NCI-H510A (cell line): ENCODE data around the gene CELA1.

Experiments used
- DNase-seq: peaks from one replicate; lab custom pipeline; 2025; lab: John Stamatoyannopoulos, UW

The CELA1 gene

DNA sequence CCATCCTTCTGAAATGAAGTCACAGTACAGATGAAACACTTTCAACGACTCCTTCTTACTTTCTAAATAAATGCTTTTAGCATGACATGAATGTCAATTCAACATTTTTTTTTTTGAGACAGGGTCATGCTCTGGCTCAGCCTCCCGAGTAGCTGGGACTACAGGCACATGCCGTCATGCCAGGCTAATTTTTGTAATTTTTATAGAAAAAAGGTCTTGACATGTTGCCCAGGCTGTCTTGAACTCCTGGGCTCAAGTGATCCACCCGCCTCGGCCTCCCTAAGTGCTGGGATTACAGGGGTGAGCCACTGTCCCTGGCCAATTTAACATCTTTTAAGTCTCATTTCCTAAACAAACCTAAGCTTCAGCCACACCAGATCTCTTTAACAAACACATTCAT lies 28.4 kb upstream of the CELA1 start:
- no peak for DNase-seq

- DNase-seq, result no peak
These were observed 27.9 kb upstream of the CELA1 start for GRCh38 chr12:51374361-51374760.

DNA sequence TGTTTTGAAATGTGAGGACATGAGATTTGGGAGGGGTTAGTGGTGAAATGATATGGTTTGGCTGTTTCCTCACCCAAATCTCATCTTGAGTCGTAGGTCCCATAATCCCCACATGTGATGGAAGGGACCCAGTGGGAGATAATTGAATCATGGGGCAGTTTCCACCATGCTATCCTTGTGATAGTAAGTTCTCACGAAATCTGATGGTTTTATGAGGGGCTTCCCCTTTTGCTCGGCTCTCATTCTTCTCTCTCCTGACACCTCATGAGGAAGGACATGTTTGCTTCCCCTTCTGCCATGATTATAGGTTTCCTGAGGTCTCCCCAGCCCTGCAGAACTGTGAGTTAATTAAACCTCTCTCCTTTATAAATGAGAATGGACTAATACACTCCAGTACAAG lies 26.7 kb upstream of the CELA1 start:
- no peak for DNase-seq

DNA sequence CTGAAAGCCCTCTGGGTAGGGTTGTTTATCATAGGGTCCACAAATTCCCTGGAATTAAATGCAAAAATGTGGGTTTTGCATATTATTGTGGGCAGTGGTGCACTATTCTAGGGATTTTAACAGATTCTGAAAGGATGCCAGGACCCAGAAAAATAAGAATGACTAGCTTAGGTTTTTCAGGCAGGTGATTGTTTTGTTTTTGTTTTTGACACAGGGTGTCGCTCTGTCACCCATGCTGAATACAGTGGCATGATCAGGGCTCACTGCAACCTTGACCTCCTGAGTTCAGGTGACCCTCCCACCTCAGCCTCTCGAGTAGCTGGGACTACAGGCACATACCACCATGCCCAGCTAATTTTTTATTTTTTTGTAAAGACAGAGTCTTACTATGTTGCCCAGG lies 25.5 kb upstream of the CELA1 start:
- no peak for DNase-seq

DNA sequence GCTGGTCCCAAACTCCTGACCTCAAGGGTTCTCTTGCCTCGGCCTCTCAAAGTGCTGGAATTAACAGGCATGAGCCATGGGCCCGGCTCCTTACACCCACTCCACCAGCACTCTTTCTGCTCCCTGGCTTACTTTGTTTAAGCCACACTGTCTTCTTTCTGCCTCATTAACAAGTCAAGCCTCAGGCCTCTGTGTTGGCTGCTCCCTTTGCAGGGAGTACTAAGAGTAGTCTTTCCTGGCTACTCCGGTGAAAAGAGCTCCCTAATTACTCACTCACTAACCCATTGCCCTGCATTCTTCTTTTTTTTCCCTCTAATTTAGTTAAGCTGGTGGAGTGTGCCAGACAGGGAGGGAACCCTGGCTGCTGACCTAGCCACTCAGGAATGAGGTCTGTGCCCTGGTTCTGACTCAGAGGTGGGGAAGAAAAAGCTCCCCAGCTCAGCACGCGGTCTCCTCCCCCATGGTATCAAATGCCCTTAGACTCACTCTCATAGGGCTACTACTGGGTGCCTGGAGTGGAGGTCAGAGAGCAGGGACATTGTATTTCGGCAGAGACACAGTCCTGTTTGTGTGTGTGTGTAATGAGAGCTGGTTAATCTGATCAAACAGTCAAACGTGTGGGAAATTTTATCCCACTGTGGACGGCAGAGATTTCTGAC lies 24.9 kb upstream of the CELA1 start:
- DNase-seq, result peak; percentile 32

- DNase-seq, result no peak
These were observed 24.2 kb upstream of the CELA1 start for GRCh38 chr12:51370667-51371066.

DNA sequence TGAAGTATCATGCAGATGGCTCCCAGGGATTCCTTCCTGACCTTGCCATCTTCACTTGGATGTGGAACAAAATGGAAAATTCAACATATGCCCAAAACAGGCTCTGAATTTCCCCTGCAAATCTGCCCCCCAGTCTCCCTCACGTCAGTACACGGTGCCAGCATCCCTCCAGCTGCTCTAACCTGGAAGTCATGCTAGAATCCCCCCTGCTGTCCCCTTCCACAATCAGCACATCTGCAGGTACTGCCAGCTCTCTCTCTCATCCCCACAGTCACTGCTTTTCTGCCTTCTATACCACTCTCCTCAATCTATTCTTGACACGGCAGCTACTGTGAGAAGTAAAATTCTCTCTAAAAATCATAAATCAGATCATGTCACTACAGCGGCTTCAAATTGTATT lies 23.1 kb upstream of the CELA1 start:
- no peak for DNase-seq

DNA sequence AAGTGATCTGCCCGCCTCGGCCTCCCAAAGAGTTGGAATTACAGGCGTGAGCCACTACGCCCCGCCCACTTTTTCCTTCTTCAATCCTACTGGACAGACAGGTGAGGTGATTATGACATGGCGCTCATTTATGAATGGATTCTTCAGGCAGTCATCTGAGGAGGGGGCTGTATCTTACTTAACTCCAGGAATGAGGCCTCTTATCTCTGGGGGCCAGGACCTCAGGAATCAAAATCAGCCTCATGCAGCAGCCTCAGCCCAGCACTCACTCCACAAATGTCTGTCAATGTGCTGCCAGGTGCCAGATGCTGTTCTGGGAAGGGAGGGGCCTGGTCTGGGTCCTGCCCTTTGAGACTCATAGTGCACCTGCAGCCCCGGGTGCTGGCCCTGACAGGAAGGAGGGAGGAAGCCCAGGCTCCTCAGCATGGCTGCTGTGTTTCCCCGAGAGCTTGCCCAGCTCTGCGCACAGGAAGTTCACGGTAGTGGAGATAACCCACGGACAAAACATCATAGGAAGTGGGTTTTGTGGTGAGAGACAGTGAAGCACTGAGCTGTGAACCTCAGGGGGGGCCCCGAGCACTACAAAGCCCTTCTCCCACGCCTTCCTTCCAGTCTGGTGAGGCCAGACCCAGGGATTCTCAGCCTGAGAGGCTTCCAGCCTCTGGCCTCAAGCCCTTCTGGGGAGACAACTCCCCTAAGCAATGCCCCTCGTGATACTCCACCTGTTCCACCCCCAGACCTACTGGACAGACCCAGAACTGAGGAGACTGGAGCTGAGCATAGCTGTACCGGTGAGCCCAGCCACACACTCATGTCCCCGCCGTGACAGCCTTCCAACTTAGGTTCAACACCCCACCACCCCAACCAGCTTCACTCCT lies 22.4 kb upstream of the CELA1 start:
- peak; percentile 72 for DNase-seq

- no peak for DNase-seq
These were observed 18.8 kb upstream of the CELA1 start for GRCh38 chr12:51365276-51365675.

DNA sequence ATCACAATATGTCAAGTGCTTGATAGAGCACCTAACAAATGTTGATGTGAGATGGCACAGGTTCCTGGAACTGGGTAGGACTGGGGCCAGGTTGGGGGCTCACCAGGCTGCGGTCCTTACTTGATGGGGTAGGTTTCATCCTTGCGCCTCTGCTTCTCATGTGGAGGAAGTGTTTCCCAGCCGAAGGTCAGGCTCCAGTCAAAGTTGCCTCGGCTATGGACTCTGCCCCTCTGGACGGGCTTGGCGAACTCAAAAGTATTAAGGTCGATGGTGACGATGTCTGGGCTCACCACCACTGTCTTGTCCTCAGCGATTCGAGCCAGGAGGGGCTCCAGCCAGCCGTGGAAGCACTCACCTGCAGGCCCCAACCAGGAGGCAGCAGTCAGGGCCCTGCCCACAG lies 17.5 kb upstream of the CELA1 start:
- no peak for DNase-seq

GRCh38 chr12:51362747-51363342 lies 16.4 kb upstream of the CELA1 start:
- DNase-seq, result no peak

DNA sequence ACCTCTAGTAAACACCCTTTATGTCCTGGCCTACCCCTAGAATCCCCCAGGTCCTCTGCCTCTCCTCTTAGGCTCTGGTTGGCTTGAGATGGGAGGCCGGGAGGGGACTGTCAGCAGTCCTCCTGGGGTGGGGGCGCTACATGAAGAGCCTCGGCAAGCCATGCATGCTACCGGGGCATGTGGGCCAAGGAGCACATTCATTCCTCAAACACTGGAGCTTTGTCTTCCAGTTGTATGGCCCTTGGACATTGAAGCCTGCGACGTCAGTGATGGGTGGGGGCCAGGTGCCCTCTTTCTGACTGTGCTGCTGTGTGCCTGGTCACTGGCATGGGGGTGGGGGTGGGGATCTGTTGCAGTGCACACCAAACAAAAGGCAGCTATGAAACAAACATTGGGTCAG lies 15.8 kb upstream of the CELA1 start:
- no peak for DNase-seq

DNA sequence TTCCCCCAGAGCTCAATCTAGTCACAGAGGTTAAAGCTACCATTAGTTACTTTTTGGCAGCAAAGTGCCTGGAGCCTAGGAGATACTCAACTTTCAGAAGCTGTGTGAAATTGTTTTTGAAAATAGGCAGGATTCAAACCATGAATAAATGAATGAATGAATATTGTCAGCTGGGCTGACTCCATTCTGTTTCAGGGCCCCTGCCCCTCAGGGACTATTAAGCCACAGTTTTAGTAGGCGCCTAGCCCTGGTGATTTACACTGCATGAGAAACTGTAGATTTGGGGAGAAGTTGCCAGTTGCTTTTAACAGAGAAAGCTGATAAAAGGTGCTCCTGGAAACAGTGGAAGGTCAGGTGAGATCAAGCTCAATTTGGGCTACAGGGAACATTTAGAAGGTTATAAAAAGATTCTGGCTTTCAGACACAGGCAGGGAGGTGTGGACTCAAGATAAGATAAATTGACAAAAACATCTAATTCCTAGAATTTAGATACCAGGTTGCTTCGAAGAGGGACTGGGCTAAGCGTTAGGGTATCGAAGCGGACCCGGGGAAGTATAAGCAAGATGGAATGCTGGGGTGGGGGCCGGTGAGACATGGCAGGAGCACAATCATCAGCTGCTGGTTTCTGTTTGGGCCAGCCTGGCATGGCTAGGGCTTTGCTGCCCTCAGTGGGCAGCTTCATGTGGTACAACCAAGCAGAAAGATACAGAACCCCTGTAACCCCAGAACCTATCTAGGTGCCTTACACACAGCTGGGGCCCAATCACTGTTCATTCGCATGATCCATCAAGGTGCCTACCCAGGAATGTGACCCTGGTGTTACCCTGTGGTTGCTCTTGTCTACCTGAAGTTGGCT lies 14.9 kb upstream of the CELA1 start:
- no peak for DNase-seq

GRCh38 chr12:51360315-51360714 lies 13.8 kb upstream of the CELA1 start:
- no peak for DNase-seq

- DNase-seq, result no peak
These were observed 13.4 kb upstream of the CELA1 start for GRCh38 chr12:51359851-51360250.

DNA sequence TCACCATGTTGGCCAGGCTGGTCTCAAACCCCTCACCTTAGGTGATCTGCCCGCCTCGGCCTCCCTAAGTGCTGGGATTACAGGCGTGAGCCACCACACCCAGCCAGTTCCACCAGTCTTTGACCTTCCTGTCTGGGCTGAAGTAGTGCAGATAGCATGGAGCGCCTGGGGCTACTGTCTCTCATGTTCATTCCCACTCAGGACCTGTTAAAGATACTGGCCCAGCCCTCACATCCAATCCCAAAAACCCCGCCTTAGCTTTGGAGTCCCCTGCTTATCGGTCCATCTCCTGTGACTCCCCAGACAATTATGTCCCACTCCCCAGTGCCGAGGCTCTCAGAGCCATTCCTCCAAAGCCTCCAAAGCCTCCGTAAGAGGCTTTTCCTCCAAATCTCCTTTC lies 12.0 kb upstream of the CELA1 start:
- DNase-seq, result no peak

DNA sequence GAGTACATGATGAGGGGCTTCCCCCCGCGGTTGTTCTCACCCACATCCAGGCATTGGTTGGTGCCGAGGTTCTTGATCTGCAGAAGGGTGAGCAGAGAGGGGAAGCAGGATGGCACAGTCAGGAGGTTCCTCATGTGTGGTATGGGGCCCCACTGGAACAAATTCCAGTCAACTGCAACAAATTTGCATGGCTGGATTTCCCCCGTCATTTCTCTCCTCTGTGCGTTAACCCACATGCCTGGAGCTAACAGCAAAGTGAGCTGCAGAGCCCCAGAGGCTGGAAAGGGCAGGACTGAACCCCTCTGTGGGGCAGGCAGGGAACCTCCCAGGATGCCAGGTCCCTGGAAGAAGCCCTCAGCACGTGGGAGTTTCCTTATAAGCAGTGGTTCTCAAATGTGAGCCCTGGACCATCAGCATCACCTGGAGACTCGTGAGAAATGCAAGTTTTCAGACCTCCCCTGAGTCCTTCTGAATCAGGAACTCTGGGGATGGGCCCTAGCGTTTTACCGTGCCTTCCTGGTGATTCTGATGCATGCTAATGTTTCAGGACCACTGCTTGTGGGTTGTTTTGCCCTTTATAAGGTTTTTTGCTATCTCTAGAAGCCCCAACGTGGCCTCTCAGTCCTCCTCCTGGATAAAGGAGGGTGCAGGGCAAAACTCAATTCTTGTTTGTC lies 11.0 kb upstream of the CELA1 start:
- DNase-seq, result no peak

GRCh38 chr12:51351913-51352532 lies 5.5 kb upstream of the CELA1 start:
- peak; percentile 26 for DNase-seq

DNA sequence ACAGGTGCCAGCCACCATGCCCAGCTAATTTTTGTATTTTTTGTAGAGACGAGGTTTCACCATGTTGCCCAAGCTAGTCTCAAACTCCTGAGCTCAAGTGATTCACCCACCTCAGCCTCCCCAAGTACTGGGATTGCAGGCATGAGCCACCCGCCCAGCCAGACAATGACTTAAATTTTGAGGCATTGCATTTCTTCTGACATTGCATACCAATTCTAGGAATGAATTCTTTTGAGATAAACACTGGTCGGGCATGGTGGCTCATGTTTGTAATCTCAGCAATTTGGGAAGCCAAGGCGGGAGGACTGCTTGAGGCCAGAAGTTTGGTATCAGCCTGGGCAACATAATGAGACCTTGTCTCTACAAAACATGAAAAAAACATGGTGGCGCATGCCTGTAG lies 2.5 kb upstream of the CELA1 start:
- no peak for DNase-seq

DNA sequence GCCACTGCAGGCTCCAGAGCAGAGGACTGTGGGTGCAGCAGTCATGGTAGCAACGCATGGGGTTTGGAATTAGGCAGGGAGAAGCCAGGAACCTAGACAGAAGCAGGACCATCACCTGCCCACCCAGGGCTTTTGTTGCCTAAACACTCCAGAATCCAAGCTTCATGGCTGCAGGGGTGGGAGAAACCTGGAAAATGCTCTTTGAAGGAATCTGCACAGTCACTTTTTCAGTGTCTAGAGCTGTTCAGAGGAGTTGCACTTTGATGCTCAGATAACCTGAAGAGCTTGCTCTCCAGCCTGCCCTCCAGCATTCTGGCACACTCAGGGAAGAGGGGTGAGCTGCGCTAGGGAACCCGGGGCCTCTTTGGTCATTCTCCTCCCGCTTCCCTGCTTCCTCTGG lies 1.6 kb upstream of the CELA1 start:
- no peak for DNase-seq

GRCh38 chr12:51345681-51346080 lies 798 bp downstream of the CELA1 start:
- DNase-seq, result no peak
